GM06990 (cell line): ENCODE data around the gene CFTR.
"Not testable (repeated sequence)": the region's sequence is repeated elsewhere in the genome, so short reads cannot be mapped to it uniquely, and the experiment has no call there.

Source experiments
- DNase-seq: peaks from one replicate; pipeline ENCODE4 v3.0.0-alpha.2; 2011; ENCODE audit not compliant: insufficient read length; ENCODE audit errors: extremely low read depth
- H3K27me3 ChIP-seq: replicated peaks from 2 replicates; pipeline ENCODE4 v1.6.0; 2011; ENCODE audit warnings: low read length; ENCODE audit not compliant: control insufficient read depth, insufficient read depth
- H3K36me3 ChIP-seq: 2 replicates; pipeline ENCODE4 v1.5.1; 2011; ENCODE audit warnings: low read length; ENCODE audit not compliant: control insufficient read depth, insufficient read depth
- H3K4me3 ChIP-seq: replicated peaks from 2 replicates; pipeline ENCODE4 v1.5.1; 2011; ENCODE audit warnings: low read depth, mild to moderate bottlenecking, control low read depth, low read length
- TF ChIP-seq, protein P1 (sequence below): IDR thresholded peaks from 2 replicates; pipeline ENCODE4 v1.5.1; 2011; ENCODE audit warnings: low read length, control low read depth, mild to moderate bottlenecking, inconsistent platforms; ENCODE audit not compliant: insufficient read depth, poor library complexity, severe bottlenecking

CFTR gene

DNA sequence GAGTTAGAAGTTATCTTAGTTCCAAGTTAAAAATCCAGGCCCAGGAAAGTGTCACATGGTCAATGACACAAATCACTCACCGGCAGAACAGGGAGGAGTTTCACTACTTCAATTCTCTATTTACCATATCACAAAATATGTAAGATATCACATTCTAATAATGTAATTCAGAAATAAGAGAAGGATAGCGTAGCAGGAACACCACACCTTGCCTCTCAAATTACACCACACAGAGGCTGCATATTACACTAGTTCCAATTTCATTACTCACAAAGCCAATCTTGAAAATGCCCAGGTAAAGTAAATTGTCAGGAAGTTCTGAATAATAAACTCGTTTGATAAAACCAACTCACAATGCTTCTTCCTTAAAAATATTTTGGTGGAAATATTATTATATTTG, 224.2 kb downstream of the CFTR start:
- Histone ChIP-seq H3K27me3 (no peaks in the 10 kb centered on the region), H3K4me3 (no peak overlapping the region), H3K36me3 (no peaks in the 10 kb centered on the region)
- TF ChIP-seq, protein P1, sequence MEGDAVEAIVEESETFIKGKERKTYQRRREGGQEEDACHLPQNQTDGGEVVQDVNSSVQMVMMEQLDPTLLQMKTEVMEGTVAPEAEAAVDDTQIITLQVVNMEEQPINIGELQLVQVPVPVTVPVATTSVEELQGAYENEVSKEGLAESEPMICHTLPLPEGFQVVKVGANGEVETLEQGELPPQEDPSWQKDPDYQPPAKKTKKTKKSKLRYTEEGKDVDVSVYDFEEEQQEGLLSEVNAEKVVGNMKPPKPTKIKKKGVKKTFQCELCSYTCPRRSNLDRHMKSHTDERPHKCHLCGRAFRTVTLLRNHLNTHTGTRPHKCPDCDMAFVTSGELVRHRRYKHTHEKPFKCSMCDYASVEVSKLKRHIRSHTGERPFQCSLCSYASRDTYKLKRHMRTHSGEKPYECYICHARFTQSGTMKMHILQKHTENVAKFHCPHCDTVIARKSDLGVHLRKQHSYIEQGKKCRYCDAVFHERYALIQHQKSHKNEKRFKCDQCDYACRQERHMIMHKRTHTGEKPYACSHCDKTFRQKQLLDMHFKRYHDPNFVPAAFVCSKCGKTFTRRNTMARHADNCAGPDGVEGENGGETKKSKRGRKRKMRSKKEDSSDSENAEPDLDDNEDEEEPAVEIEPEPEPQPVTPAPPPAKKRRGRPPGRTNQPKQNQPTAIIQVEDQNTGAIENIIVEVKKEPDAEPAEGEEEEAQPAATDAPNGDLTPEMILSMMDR: no peak
- no peak for DNase-seq

DNA sequence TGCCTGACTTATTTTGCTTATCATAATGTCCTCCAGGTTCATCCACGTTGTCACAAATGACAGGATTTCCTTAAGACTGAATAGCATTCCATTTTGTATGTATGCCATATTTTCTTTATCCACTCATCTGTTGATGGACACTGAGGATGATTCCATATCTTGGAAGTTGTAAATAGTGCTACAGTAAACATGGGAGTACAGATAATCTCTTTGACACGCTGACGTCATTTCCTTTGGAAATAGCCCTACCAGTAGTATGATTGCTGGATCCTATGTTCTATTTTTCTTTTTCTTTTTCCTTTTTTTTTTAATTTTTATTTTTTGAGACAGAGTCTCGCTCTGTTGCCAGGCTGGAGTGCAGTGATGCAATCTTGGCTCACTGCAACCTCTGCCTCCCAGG, 225.8 kb downstream of the CFTR start:
- no peak for DNase-seq
- TF ChIP-seq, protein P1: no peak
- Histone ChIP-seq H3K27me3 (no peaks in the 10 kb centered on the region), H3K36me3 (no peaks in the 10 kb centered on the region), H3K4me3 (no peak overlapping the region)

DNA sequence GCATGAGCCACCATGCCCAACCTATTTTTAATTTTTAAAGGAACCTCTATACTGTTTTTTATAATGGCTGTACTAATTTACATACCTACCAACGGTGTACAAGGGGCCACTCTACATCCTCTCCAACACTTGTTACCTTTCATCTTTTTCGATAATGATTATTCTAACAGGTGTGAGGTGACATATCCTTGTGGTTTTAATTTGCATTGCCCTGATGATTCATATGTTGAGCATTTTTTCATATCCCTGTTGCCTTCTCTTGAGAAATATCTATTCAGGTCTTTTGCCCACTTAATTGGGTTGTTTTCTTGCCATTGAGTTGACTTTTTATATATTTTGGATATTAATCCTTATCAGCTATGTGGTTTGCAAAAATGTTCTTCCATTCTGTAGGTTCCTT, 226.4 kb downstream of the CFTR start:
- TF ChIP-seq, protein P1: no peak
- Histone ChIP-seq H3K36me3 (no peaks in the 10 kb centered on the region), H3K4me3 (no peak overlapping the region), H3K27me3 (no peaks in the 10 kb centered on the region)
- DNase-seq: no peak

DNA sequence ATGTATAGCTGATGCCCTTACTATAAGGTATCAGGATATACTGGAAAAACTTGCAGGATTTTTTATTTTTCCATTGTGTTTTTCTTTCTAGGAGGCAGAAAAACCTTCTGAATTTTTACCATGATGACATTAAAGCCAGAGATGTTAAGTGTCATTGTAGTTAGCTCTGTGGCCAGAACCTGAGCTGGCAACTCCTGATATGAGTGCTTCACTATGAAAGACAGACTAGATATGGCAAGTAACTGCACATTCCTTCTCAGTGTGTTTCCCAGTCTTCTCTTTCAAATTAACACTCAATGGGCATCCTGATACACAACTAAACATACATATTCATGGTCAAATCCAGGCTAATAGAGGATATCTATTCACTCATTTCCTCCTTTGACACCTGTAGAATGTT, 227.3 kb downstream of the CFTR start:
- Histone ChIP-seq H3K36me3 (no peaks in the 10 kb centered on the region), H3K4me3 (no peak overlapping the region), H3K27me3 (no peaks in the 10 kb centered on the region)
- TF ChIP-seq, protein P1: no peak
- no peak for DNase-seq

DNA sequence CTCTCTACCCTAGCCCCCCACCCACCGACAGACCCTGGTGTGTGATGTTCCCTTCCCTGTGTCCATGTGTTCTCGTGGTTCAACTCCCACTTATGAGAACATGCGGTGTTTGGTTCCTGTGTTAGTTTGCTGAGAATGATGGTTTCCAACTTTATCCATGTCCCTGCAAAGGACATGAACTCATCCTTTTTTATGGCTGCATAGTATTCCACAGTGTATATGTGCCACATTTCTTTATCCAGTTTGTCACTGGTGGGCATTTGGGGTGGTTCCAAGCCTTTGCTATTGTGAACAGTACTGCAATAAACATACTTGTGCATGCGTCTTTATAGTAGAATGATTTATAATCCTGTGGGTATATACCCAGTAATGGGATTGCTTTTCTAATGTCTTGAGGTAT, 228.3 kb downstream of the CFTR start:
- not testable (repeated sequence) for H3K27me3 ChIP-seq, H3K36me3 ChIP-seq, H3K4me3 ChIP-seq, DNase-seq

DNA sequence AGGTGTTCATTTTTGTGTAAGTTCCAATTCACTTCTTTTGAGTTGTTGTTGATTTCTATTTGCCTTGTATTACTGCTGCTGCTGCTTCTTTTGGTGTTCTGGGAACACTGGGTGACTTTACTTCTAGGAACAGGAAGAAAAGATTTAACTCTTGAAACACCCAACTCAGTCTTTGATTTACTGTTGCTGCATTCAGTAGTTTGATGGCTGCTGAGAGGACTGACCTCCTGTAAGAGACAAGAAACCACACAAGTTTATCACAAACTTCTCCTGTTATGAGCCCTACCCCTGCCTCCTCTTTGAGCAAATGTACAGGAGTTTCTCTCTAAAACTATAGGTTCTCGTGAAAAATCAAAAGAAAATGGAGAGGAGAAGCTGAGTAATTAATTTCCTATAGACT, 231.7 kb downstream of the CFTR start:
- no peaks in the 10 kb centered on the region for H3K36me3 ChIP-seq
- TF ChIP-seq, protein P1: no peak
- H3K4me3 ChIP-seq: no peak overlapping the region
- DNase-seq: no peak
- H3K27me3 ChIP-seq: no peaks in the 10 kb centered on the region
